AG04449 (cell line): ENCODE results near the gene CRIM1.

ENCODE experiments used
- CTCF ChIA-PET: fragments of 350-600 bp; formaldehyde crosslinking; extraction: SDS; loops from one replicate; lab custom pipeline; 2021; ENCODE audit warnings: antibody characterized with exemption; lab: Yijun Ruan, JAX
- POLR2A ChIA-PET: fragments of 400-600, 350-600 bp; formaldehyde crosslinking; extraction: SDS; loops from one replicate; lab custom pipeline; 2020; ENCODE audit warnings: antibody characterized with exemption, inconsistent platforms; lab: Yijun Ruan, JAX
- DNase-seq: peaks from one replicate; pipeline ENCODE4 v3.0.0-alpha.2; 2010; ENCODE audit warnings: low read depth, low spot score
- H3K4me3 ChIP-seq: 2 replicates; pipeline ENCODE4 v1.5.1; 2011; ENCODE audit warnings: low read depth, mild to moderate bottlenecking, control low read depth, low read length
- CTCF ChIP-seq: IDR thresholded peaks from one replicate; pipeline ENCODE4 v1.5.1; 2011; ENCODE audit warnings: mild to moderate bottlenecking, moderate library complexity, low read length, control low read depth, inconsistent platforms; ENCODE audit not compliant: insufficient read depth; ENCODE audit errors: missing control alignments

Gene CRIM1

GRCh38 chr2:36528274-36528673 lies 172.7 kb downstream of the CRIM1 start:
- TF ChIP-seq CTCF: no peak
- H3K4me3 ChIP-seq: no peak overlapping the region
- ChIA-PET POLR2A (no interaction called here), CTCF (interaction anchor here (1.4 to 2.1 kb wide), 2 partner anchors 13 to 137 kb away, joined by 3 to 5 read pairs; no protein-coding TSS in a partner anchor)
- no peak for DNase-seq

- no peak overlapping the region for H3K4me3 ChIP-seq
- ChIA-PET POLR2A (no interaction called here), CTCF (interaction anchor here (0.8 to 2.1 kb wide), 2 partner anchors 12 to 176 kb away, joined by 3 to 5 read pairs; no protein-coding TSS in a partner anchor)
- DNase-seq: no peak
- no peak for TF ChIP-seq CTCF
Measured at GRCh38 chr2:36528766-36529392, 173.3 kb downstream of the CRIM1 start.

- TF ChIP-seq CTCF: no peak
- no peak overlapping the region for H3K4me3 ChIP-seq
- DNase-seq: peak; percentile 40
- POLR2A ChIA-PET: no interaction called here
- CTCF ChIA-PET: interaction anchor here (1.1 to 1.2 kb wide), 3 partner anchors 10 to 245 kb away, joined by 3 read pairs; no protein-coding TSS in a partner anchor
Measured at GRCh38 chr2:36530178-36530982, 174.8 kb downstream of the CRIM1 start.

- ChIA-PET POLR2A (no interaction called here), CTCF (interaction anchor here (1.0 to 1.6 kb wide), 5 partner anchors 10 to 245 kb away, joined by 3 to 11 read pairs (median 3); no protein-coding TSS in a partner anchor)
- no peak for DNase-seq
- no peak for TF ChIP-seq CTCF
- no peak overlapping the region for H3K4me3 ChIP-seq
Measured at GRCh38 chr2:36530983-36531354, 175.4 kb downstream of the CRIM1 start.

- TF ChIP-seq CTCF: no peak
- CTCF ChIA-PET: no interaction called here
- DNase-seq: no peak
- no peak overlapping the region for H3K4me3 ChIP-seq
- POLR2A ChIA-PET: no interaction called here
Measured at GRCh38 chr2:36534275-36534799, 178.8 kb downstream of the CRIM1 start.

GRCh38 chr2:36535099-36535498 lies 179.5 kb downstream of the CRIM1 start:
- DNase-seq: no peak
- ChIA-PET CTCF (no interaction called here), POLR2A (no interaction called here)
- no peak overlapping the region for H3K4me3 ChIP-seq
- no peak for TF ChIP-seq CTCF
